ENCODE results near the gene TCEA2.
A peak's percentile ranks its signal among the peaks of the same experiment; 100 is the strongest.

DNA sequence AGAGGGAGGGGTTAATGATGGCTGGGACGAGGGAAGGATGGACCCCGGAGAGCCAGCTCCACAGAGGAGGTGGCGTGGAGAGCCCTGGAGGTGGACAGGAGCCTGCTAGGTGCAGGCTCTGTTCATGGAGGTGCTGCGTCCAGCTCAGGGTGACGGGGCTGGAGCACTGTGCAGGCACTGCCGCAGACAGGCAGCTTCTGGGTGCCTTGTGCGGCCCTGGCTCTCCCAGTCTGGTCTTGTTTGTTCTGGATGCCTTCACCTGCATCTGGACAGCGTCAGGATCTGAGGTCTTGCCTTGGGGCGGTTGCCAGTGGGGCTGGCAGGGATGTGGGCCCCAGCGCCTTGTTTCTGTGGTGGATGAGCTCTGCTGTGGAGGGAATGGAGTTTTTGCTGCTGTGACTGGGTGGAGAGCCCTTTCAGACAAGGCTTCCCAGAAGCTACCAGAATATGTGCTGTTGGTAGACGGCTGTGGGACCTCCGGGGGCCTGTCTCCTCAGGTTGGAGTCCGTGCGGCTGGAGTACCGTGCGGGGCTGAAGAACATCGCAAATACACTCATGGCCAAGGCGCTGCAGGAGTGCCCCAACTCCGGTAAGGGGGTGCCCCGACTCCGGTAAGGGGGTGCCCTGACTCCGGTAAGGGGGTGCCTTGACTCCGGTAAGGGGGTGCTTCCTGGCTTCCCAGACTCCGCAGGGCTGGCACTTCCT lies 34.9 kb upstream of the TCEA2 start:
- TF ChIP-seq, protein P1, sequence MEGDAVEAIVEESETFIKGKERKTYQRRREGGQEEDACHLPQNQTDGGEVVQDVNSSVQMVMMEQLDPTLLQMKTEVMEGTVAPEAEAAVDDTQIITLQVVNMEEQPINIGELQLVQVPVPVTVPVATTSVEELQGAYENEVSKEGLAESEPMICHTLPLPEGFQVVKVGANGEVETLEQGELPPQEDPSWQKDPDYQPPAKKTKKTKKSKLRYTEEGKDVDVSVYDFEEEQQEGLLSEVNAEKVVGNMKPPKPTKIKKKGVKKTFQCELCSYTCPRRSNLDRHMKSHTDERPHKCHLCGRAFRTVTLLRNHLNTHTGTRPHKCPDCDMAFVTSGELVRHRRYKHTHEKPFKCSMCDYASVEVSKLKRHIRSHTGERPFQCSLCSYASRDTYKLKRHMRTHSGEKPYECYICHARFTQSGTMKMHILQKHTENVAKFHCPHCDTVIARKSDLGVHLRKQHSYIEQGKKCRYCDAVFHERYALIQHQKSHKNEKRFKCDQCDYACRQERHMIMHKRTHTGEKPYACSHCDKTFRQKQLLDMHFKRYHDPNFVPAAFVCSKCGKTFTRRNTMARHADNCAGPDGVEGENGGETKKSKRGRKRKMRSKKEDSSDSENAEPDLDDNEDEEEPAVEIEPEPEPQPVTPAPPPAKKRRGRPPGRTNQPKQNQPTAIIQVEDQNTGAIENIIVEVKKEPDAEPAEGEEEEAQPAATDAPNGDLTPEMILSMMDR (IDR thresholded peaks at IDR 0.05) = no peak
- TF ChIP-seq POLR2A (IDR thresholded peaks at IDR 0.05) (no peak), POLR2AphosphoS5 (IDR thresholded peaks at IDR 0.05) (peak; percentile 56 to 90 (median 63))
